Mesendoderm (in vitro differentiated cells): ENCODE data around the gene SEMA3F.
"Not testable (repeated sequence)": the region's sequence is repeated elsewhere in the genome, so short reads cannot be mapped to it uniquely, and the experiment has no call there.

Experiments
- DNase-seq: peaks from one replicate; pipeline ENCODE4 v3.0.0; 2013
- H2AK5ac ChIP-seq: 2 replicates; pipeline ENCODE4 v1.6.1; 2013; ENCODE audit warnings: low read length, inconsistent platforms
- H2BK120ac ChIP-seq: 2 replicates; pipeline ENCODE4 v1.6.1; 2013; ENCODE audit warnings: low read depth, mild to moderate bottlenecking, low read length, moderate library complexity, mixed read lengths
- H2BK15ac ChIP-seq: replicated peaks from 2 replicates; pipeline ENCODE4 v1.6.1; 2013; ENCODE audit warnings: low read depth, mild to moderate bottlenecking, moderate library complexity
- H2BK5ac ChIP-seq: 2 replicates; pipeline ENCODE4 v1.6.1; 2013; ENCODE audit warnings: low read length, inconsistent platforms
- H3K18ac ChIP-seq: 2 replicates; pipeline ENCODE4 v1.6.1; 2013; ENCODE audit warnings: mild to moderate bottlenecking, low read length, mixed read lengths
- H3K23ac ChIP-seq: one replicate; pipeline ENCODE4 v1.6.1; 2013; ENCODE audit warnings: low read length
- H3K27ac ChIP-seq: 2 replicates; pipeline ENCODE4 v1.5.1; 2013; ENCODE audit warnings: low read depth, mild to moderate bottlenecking, inconsistent platforms, low read length, moderate library complexity
- H3K27me3 ChIP-seq: 2 replicates; pipeline ENCODE4 v1.6.1; 2013; ENCODE audit warnings: low read length, control low read depth, mild to moderate bottlenecking, inconsistent platforms; ENCODE audit not compliant: insufficient read depth, poor library complexity
- H3K36me3 ChIP-seq: 2 replicates; pipeline ENCODE4 v1.6.1; 2013; ENCODE audit warnings: low read length, inconsistent platforms; ENCODE audit not compliant: control insufficient read depth, insufficient read depth
- H3K4ac ChIP-seq: one replicate; pipeline ENCODE4 v1.6.1; 2013; ENCODE audit warnings: low read depth, mild to moderate bottlenecking, low read length, moderate library complexity
- H3K4me1 ChIP-seq: 2 replicates; pipeline ENCODE4 v1.6.1; 2013; ENCODE audit warnings: low read depth, low read length, inconsistent platforms; ENCODE audit not compliant: control insufficient read depth
- H3K4me2 ChIP-seq: 2 replicates; pipeline ENCODE4 v1.6.1; 2013; ENCODE audit warnings: low read length
- H3K4me3 ChIP-seq: 2 replicates; pipeline ENCODE4 v1.5.1; 2013; ENCODE audit warnings: mild to moderate bottlenecking, low read length
- H3K56ac ChIP-seq: one replicate; pipeline ENCODE4 v1.6.1; 2013; ENCODE audit warnings: low read length
- H3K79me1 ChIP-seq: 2 replicates; pipeline ENCODE4 v1.6.1; 2013; ENCODE audit warnings: low read length, inconsistent platforms
- H3K79me2 ChIP-seq: 2 replicates; pipeline ENCODE4 v1.6.1; 2013; ENCODE audit warnings: mild to moderate bottlenecking, low read length; ENCODE audit not compliant: control insufficient read depth, insufficient read depth
- H3K9ac ChIP-seq: 2 replicates; pipeline ENCODE4 v1.6.1; 2013; ENCODE audit warnings: low read length, inconsistent platforms
- H4K5ac ChIP-seq: one replicate; pipeline ENCODE4 v1.6.1; 2013; ENCODE audit warnings: low read length
- H4K8ac ChIP-seq: one replicate; pipeline ENCODE4 v1.6.1; 2013; ENCODE audit warnings: low read depth, mild to moderate bottlenecking, control low read depth, low read length, moderate library complexity
- WGBS: extraction: QIAGEN DNeasy Blood & Tissue Kit; methylation state at CpG from one replicate; pipeline ENCODE4 v1.1.7; 2013; ENCODE audit warnings: low lambda C conversion rate, missing lambda C conversion rate; ENCODE audit not compliant: insufficient coverage; ENCODE audit errors: extremely low coverage; 5-methylcytosine and 5-hydroxymethylcytosine counted together

The SEMA3F gene

DNA sequence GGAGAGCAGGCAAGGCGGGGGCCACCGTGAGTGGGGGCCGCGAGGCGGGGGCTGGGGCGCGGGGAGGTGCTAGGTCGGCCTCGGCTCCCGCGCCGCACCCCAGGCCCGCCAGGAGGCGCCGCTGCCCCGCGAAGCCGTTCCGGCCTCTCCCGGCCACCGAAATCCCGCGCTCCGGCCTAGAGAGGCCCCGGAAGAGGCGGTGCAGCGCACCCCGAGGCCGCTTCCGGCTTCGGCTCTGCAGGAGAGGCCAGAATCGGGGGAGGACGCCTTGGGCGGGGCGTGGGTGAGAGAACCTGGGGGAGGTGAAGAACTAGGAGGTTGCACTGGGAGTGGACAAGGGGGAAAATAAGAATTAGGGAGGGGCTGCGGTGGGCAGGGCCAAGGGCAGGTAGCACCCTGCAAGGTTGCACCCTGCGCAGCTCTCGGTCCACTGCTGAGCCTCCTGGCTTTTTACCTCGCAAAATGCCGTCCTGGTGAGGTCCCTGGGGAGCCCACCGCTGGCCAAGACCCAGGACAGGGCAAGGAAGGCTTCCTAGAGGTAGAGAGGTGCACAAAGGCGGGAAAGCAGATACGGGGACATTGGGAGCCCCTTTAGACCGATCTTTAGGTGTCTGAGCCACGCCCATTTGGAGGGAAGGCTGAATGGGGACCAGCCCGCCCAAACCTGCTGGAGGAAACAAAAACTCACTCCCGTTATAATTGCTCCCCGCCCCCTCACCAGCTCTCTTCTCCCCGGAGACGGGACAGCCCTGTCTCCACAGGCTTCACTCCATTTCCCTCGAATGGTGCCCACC, 72.5 kb downstream of the SEMA3F start:
- Histone ChIP-seq H3K79me2 (no peaks in the 10 kb centered on the region), H2BK120ac (no peak overlapping the region), H3K27me3 (no peaks in the 10 kb centered on the region), H2BK5ac (peak overlapping the region; percentile 97), H3K36me3 (no peaks in the 10 kb centered on the region), H3K56ac (peak overlapping the region; percentile 97), H3K79me1 (peaks cover 2% of the 10 kb centered on the region), H3K27ac (peak overlapping the region; percentile 87), H2AK5ac (no peak overlapping the region), H2BK15ac (no peak overlapping the region), H4K5ac (no peak overlapping the region), H3K4ac (peak overlapping the region; percentile 57), H3K4me3 (peak overlapping the region; percentile 72), H4K8ac (no peak overlapping the region), H3K4me1 (peaks cover 7% of the 10 kb centered on the region), H3K4me2 (peak overlapping the region; percentile 98), H3K23ac (no peak overlapping the region), H3K9ac (peak overlapping the region; percentile 92), H3K18ac (peak overlapping the region; percentile 60)
- no CpG with 5 or more reads among the region's 51 CpGs for WGBS
- peak; percentile 97 for DNase-seq

DNA sequence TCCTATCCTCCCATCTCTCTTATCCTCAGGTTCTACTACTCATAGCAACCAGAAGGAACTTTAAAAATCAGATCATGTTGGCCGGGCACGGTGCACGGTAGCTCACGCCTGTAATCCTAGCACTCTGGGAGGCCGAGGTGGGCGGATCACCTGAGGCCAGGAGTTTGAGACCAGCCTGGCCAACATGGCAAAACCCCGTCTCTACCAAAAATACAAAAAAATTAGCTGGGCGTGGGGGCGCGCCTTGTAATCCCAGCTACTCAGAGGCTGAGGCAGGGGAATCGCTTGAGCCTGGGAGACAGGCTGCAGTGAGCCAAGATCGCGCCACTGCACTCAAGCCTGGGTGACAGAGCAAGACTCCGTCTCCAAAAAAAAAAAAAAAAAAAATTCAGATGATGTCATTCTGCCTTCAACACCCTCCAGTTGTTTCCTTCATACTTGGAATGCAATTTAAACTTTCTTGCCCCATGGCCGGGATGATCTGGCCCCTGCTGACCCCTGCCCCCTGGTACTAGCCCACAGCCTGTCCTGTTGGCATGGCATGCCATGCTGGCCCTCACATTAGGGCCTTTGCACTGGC, 73.2 kb downstream of the SEMA3F start:
- H4K5ac ChIP-seq, H3K4me1 ChIP-seq, H4K8ac ChIP-seq, H3K36me3 ChIP-seq, DNase-seq, H3K23ac ChIP-seq, H2BK15ac ChIP-seq, H3K4me3 ChIP-seq, H3K79me2 ChIP-seq, H3K79me1 ChIP-seq, H2BK5ac ChIP-seq, H3K18ac ChIP-seq, H2BK120ac ChIP-seq, H3K27me3 ChIP-seq, H3K4ac ChIP-seq: not testable (repeated sequence)
- Histone ChIP-seq H3K9ac (peak overlapping the region; percentile 92), H3K27ac (peak overlapping the region; percentile 87), H3K56ac (peak overlapping the region; percentile 97), H2AK5ac (peak overlapping the region; percentile 92), H3K4me2 (peak overlapping the region; percentile 98)
- no CpG with 5 or more reads among the region's 15 CpGs for WGBS

DNA sequence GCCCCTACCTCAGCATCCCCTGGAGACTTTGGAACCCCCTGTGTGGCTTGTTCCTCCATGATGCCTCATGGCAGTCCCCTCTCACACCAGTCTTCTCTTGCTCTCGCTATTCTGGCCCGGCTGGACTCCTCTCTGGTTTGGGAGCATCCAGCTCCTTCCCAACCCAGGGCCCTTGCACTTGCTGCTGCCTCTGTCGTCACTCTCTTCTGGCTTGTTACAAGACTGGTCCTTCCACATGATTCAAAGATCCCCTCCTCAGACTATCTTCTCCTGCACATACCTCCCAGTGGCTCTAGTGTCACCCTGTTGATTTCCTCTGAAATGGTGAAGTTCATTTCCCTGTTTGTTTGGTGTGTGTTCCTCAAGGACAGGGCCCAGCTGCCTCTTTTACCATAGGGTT, 74.4 kb downstream of the SEMA3F start:
- Histone ChIP-seq H3K4me2 (no peak overlapping the region), H3K4ac (no peak overlapping the region), H2BK120ac (no peak overlapping the region), H4K8ac (no peak overlapping the region), H3K18ac (no peak overlapping the region), H2BK15ac (no peak overlapping the region), H3K79me2 (no peaks in the 10 kb centered on the region), H3K27ac (no peak overlapping the region), H2BK5ac (no peak overlapping the region), H3K23ac (no peak overlapping the region), H3K36me3 (no peaks in the 10 kb centered on the region), H3K56ac (peak overlapping the region; percentile 17), H3K79me1 (peaks cover 2% of the 10 kb centered on the region), H4K5ac (no peak overlapping the region), H3K27me3 (no peaks in the 10 kb centered on the region), H2AK5ac (peak overlapping the region; percentile 60), H3K4me1 (peaks cover 7% of the 10 kb centered on the region), H3K9ac (no peak overlapping the region), H3K4me3 (no peak overlapping the region)
- WGBS: no CpG with 5 or more reads among the region's 3 CpGs
- no peak for DNase-seq

DNA sequence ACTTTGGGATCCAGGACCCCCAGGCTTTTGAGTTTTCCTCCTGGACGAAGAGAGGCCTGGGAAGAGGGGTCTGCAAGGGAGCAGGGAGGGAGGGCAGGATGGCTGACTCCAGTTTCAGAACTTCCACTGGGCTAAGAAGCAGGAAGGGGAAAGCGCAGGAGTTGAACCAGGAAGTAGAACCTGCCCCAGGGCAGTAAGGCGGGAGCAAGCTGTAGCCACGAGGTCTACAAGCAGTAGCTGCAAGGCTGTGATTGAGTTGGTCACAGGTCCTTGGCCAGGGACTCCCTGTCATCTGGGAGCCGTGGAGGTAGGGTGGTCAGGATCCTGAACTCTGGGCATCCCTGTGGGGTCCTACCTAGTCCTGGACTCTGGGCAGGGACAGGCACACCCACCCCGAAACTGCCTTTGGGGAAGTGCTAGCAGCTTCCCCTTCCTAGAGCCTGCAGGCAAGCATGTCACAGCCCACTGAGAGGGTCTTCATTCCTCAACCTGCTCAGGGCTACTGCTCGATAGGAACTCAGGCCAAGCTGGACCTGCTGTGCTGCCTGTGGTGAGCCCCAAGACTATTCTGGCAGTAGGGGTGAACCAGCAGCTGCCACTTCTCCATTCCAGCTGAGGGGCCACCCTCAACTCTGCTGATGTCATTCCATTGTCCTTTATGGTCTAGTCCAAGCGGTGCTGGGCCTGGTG, 75.1 kb downstream of the SEMA3F start:
- no peak overlapping the region for H3K9ac ChIP-seq
- no peak overlapping the region for H2BK5ac ChIP-seq
- H3K4me2 ChIP-seq: no peak overlapping the region
- no peak overlapping the region for H2BK15ac ChIP-seq
- DNase-seq: no peak
- H2BK120ac ChIP-seq: no peak overlapping the region
- H3K79me2 ChIP-seq: no peaks in the 10 kb centered on the region
- H4K5ac ChIP-seq: no peak overlapping the region
- H4K8ac ChIP-seq: no peak overlapping the region
- WGBS: no CpG with 5 or more reads among the region's 8 CpGs
- no peak overlapping the region for H2AK5ac ChIP-seq
- H3K27me3 ChIP-seq: no peaks in the 10 kb centered on the region
- H3K23ac ChIP-seq: no peak overlapping the region
- no peak overlapping the region for H3K27ac ChIP-seq
- no peak overlapping the region for H3K4me3 ChIP-seq
- H3K4me1 ChIP-seq: peaks cover 7% of the 10 kb centered on the region
- H3K79me1 ChIP-seq: peaks cover 2% of the 10 kb centered on the region
- no peak overlapping the region for H3K56ac ChIP-seq
- no peak overlapping the region for H3K4ac ChIP-seq
- no peak overlapping the region for H3K18ac ChIP-seq
- no peaks in the 10 kb centered on the region for H3K36me3 ChIP-seq

DNA sequence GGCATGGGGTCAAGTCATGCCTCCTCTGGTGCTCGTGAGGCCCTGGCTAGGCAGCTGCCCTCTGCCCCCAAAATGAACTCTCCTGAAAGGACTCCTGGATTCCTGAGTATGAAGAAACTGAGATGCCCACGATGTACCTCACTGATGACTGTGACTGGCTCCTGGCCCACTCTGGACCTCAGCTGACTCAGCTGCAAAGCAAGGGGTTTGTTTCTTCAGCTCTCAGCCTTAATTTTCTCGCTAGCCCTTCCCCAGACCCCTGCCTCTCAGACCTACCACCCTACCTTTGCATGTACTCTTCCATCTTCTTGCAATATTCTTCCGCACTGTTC, 75.6 kb downstream of the SEMA3F start:
- Histone ChIP-seq H3K27me3 (no peaks in the 10 kb centered on the region), H3K56ac (no peak overlapping the region), H2BK5ac (no peak overlapping the region), H3K27ac (no peak overlapping the region), H3K4me1 (peaks cover 7% of the 10 kb centered on the region), H4K5ac (no peak overlapping the region), H3K23ac (no peak overlapping the region), H3K4ac (no peak overlapping the region), H3K36me3 (no peaks in the 10 kb centered on the region), H3K4me2 (no peak overlapping the region), H2BK15ac (no peak overlapping the region), H2BK120ac (no peak overlapping the region), H2AK5ac (no peak overlapping the region), H3K18ac (no peak overlapping the region), H3K9ac (no peak overlapping the region), H3K79me2 (no peaks in the 10 kb centered on the region), H3K4me3 (no peak overlapping the region), H3K79me1 (peaks cover 2% of the 10 kb centered on the region), H4K8ac (no peak overlapping the region)
- no peak for DNase-seq
- no CpG with 5 or more reads among the region's 4 CpGs for WGBS
